ENCODE results near the gene VPREB1.
"Not testable (repeated sequence)": the region's sequence is repeated elsewhere in the genome, so short reads cannot be mapped to it uniquely, and the experiment has no call there.

Gene VPREB1

GRCh38 chr22:22213231-22213630 is 31.4 kb upstream of the VPREB1 start:
- DNase-seq (ENCODE audit: low read depth, low spot score), result no peak

- DNase-seq (ENCODE audit: low read depth, low spot score), result no peak
Measured at GRCh38 chr22:22214819-22215329, 29.7 kb upstream of the VPREB1 start.

- no peak for DNase-seq (ENCODE audit: low read depth, low spot score)
Measured at GRCh38 chr22:22215659-22216449, 28.7 kb upstream of the VPREB1 start.

- DNase-seq (ENCODE audit: low read depth, low spot score), result no peak
Measured at GRCh38 chr22:22216450-22216959, 28.1 kb upstream of the VPREB1 start.

- DNase-seq (ENCODE audit: low read depth, low spot score), result no peak
Measured at GRCh38 chr22:22218302-22218701, 26.3 kb upstream of the VPREB1 start.

- DNase-seq (ENCODE audit: low read depth, low spot score), result no peak
Measured at GRCh38 chr22:22219140-22219996, 25.2 kb upstream of the VPREB1 start.

- not testable (repeated sequence) for DNase-seq (ENCODE audit: low read depth, low spot score)
Measured at GRCh38 chr22:22221043-22221442, 23.5 kb upstream of the VPREB1 start.

- DNase-seq (ENCODE audit: low read depth, low spot score), result no peak
Measured at GRCh38 chr22:22226448-22227187, 18.0 kb upstream of the VPREB1 start.

- no peak for DNase-seq (ENCODE audit: low read depth, low spot score)
Measured at GRCh38 chr22:22228421-22228820, 16.2 kb upstream of the VPREB1 start.

GRCh38 chr22:22228921-22229320 is 15.7 kb upstream of the VPREB1 start:
- DNase-seq (ENCODE audit: low read depth, low spot score), result no peak

- DNase-seq (ENCODE audit: low read depth, low spot score), result no peak
Measured at GRCh38 chr22:22229683-22230420, 14.7 kb upstream of the VPREB1 start.

GRCh38 chr22:22230438-22230837 is 14.1 kb upstream of the VPREB1 start:
- DNase-seq (ENCODE audit: low read depth, low spot score), result no peak

- no peak for DNase-seq (ENCODE audit: low read depth, low spot score)
Measured at GRCh38 chr22:22233081-22233480, 11.5 kb upstream of the VPREB1 start.

GRCh38 chr22:22235558-22235957 is 9.0 kb upstream of the VPREB1 start:
- peak; percentile 11 for DNase-seq (ENCODE audit: low read depth, low spot score)

GRCh38 chr22:22237521-22237920 is 7.1 kb upstream of the VPREB1 start:
- DNase-seq (ENCODE audit: low read depth, low spot score), result no peak

- DNase-seq (ENCODE audit: low read depth, low spot score), result no peak
Measured at GRCh38 chr22:22239311-22239939, 5.2 kb upstream of the VPREB1 start.

GRCh38 chr22:22241554-22241898 is 3.1 kb upstream of the VPREB1 start:
- DNase-seq (ENCODE audit: low read depth, low spot score), result no peak

- DNase-seq (ENCODE audit: low read depth, low spot score), result no peak
Measured at GRCh38 chr22:22242488-22242887, 2.1 kb upstream of the VPREB1 start.

- no peak for DNase-seq (ENCODE audit: low read depth, low spot score)
Measured at GRCh38 chr22:22243033-22243680, 1.4 kb upstream of the VPREB1 start.

GRCh38 chr22:22245256-22245909 is 797 bp downstream of the VPREB1 start:
- no peak for DNase-seq (ENCODE audit: low read depth, low spot score)
